GM21723 (cell line): Measurements from ENCODE around the gene MAP1B.

Experiments
- ATAC-seq: cut with Tn5 transposase; IDR thresholded peaks from one replicate; pipeline ENCODE4 v1.9.1; 2021; ENCODE audit warnings: mild to moderate bottlenecking, moderate library complexity; ENCODE audit not compliant: unreplicated experiment

MAP1B gene

GRCh38 chr5:72096602-72097188, 10.6 kb upstream of the MAP1B start:
- ATAC-seq = no peak

DNA sequence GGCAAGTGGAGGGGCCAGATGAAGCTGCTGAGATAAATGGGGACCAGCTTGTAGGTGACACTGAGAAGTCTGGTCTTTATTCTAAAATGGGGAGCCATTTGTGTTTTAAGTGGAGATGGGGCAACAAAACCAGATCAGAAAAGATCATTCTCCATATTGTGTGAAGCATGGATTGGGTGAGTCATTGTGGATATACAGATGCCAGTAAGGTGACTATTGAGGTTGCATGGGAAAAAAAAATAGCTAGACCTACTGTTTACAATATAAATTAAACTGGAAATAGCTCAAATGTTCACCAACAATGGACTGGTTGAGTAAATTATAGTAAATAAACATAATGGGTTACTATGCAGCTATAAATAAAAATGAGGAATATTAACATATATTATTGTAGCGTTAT, 5.4 kb upstream of the MAP1B start:
- no peak for ATAC-seq

DNA sequence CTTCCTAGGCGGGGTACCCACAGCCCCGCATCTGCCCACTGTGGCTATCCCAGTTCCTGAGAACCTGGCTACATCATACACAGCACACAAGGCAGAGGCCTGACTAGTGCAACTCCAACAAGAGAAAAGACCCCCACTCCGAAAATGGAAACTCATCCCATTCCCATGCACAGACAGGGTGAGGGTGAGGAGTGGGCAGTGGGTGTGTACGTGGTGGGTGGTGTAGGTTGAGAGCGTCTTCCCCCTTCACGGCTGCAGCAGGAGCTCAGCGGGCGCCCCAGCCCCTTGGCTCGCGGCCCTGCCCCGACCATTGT, 501 bp upstream of the MAP1B start:
- no peak for ATAC-seq

DNA sequence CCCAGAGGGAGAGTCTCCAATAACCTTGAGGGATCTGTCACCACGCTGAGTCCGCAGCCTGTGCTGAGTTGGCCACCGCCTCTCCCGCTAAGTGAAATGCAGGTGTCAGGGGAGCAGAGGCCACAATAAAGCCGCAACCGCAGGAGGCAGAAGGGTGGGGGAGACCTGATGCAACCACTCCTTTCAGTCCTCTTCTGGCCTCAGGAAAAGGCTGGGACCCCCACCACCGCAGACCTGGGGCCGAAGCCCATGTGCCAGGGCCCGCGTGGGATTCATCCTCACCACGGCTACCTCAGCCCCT, 576 bp downstream of the MAP1B start:
- ATAC-seq = peak; percentile 40

GRCh38 chr5:72108202-72109061, 1.2 kb downstream of the MAP1B start:
- peak; percentile 50 for ATAC-seq

GRCh38 chr5:72109062-72109411, 1.8 kb downstream of the MAP1B start:
- no peak for ATAC-seq

DNA sequence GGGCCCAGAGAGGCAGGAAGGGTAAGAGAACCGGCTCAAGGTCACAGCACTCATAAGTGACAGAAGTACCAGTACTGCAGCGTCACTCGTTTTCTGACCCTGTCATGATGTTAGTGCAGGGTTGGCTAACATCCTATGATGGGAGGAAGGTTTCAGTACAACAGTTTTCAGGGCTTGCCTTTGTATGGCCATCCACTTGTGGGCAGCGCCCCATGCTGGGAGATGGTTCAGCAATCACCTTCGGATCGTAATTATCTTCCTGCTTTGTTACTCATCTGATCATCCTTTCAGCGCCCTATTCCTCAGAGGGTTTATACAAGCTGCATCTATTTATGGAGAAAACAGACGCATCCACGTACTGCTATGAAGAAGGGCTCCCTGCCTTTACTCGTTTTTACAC, 2.4 kb downstream of the MAP1B start:
- ATAC-seq = no peak

GRCh38 chr5:72110394-72111013, 3.2 kb downstream of the MAP1B start:
- ATAC-seq = no peak

DNA sequence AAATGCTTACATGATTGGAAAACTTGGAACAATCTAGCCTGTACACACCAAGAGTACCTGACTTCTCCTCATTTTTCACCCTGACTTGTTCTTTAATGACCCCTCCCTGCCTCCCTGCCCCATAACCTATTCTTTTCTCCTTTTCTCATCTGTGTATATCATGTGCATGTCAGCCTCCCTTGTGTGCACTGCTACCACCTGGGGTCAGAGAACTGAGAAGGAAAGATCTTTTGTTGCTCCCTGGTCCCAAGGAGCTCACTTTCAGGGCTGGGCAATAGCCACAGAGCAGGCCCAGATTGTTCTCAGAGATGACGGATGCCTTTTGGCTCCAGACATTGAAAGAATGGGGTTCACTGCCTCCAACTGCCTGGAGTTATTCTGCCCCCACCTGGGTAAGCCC, 5.1 kb downstream of the MAP1B start:
- ATAC-seq = no peak

DNA sequence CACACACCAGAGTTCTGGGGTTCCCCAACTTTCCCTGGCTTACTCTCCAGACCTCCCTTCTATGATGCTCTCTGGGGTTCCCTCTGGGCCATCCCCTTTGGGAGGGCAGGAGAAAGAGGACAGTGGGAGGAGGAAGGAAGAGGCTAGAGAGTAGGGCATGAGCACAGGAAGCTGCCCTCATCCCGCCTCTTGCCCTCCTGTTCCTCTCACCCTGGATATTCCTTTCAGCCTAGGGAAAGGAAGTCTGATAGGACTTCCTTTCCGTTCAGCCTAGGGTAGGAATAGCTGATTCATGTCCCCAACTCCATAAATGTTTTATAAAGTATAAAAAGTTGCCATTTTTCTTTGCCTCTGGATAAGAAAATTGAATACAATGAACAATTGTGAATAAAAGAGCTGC, 7.4 kb downstream of the MAP1B start:
- no peak for ATAC-seq

DNA sequence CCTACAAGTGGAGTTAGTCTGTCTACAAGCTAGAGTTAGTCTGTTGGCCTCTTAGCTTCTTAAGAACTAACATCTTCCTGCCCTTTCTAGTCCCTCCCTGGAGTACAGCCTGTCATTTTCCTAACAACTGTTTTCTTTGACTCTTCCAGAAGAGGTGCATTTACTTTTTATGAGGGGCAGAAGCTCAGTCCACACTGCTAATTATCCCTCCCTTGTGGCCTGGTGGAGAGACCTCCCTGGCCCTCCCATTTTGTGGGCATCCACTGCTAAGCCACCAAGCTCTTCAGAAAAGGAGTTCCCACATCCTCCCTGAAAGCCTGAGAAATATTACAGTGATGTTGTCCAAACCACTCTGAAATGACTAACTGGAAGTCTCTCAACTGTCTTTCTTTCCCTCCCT, 8.0 kb downstream of the MAP1B start:
- ATAC-seq = no peak

DNA sequence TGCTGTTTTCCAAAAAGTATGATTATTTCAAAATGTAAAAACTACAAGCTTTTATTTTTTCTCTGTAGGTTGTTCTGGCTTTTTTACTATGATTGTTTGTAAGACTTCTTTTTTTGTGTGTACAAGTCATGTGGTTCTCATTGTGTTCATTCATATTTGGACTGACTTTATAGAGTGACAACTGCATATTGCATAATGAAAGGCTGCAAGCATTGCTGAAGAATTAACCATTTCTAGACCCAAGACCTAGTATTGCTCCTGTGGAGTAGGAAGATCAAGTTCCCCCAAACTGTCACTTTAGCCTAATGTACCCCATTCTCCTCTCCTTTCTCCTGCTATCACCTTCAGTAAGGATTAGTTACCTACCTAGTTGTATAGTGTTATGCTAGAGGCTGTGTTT, 10.0 kb downstream of the MAP1B start:
- no peak for ATAC-seq

DNA sequence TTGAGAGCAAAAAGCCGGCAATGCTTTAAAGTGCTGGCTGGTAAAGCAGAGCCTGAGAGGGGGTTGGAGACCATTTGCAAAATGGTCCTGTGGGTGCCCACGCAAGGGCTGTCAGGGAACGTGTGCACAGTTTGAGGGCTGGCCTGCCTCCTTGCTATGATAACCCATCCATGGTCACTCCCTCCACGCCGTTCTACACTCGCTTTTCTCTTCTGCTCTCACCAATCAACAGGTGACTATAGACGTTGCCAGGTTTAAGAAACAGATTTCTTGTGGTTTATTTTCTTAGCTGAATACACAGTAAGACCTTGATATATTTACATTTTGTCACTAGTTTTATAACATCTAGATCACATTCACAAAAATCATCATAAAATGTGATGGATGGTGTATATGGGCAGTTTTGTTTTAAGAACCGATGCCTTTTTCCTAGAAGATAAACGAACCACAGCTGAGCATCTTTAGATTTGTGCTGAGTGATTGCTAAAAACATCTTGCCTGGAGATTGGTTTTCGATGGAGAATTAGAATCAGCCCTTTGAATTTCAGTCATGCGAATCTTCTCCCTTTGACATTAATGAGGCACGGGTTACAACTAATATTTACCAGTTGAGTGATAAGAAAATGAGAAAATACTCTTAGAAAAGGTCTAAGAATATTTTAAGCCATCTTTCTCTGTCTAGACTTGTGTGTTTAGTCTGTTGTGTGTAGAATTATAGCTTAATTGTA, 13.9 kb downstream of the MAP1B start:
- no peak for ATAC-seq

- ATAC-seq = no peak
These were observed 14.6 kb downstream of the MAP1B start for GRCh38 chr5:72121780-72122445.

GRCh38 chr5:72122602-72123001, 15.3 kb downstream of the MAP1B start:
- ATAC-seq = no peak

DNA sequence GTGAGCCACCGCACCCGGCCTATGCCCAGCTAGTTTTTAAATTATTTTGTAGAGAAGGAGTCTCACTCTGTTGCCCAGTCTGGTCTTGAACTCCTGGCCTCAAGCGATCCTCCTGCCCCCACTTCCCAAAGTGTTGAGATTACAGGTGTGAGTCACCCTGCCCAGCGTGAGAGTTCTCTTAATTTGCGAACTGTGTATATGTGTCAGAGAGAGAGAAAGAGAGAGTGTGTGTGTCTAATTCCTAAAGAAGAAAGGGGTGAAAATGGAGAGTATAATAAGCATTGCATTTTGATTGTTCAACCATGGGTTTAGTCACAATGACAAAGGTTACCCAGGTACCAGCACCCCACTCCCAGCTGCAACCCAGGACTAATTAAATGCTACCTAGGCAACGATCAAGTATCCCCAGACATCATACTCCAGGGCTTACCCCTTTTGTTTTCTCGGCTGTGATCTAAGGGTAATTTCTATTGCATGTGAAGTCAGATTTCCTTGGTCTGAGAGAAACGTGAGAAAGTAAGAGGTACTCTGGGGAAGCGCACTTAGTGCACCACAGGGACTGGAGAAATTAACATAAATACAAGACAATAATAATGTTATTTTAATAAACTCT, 16.6 kb downstream of the MAP1B start:
- no peak for ATAC-seq

DNA sequence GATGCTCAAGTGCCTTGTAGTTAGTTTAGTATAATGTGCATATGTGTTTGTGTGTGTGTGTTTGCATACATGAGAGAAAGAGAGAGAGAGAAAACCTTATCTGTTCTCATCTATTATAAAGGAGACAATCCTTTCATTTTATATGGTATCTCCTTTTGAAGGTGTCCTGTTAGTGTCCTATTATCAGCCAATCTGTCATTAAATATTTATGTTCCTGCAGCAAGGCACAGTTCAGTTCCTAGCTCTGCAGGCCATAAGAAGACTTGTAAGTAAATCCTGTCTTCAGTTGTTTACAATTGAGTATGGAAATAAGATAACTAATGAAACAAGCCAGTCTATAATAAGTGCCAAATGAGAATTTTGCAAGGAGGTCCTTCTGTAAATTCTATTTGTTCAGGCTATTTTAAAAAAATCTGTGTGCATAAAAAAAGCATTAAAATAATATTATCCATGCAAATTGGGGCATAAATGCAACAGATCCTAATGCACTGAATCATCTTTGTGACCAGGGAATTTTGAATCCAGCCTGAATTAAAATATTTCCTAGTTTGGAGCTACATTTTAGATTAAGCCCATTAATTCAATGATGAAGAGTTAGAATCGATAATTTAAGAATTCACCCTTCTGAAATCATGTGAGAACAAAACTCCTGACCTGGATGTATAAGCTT, 18.1 kb downstream of the MAP1B start:
- ATAC-seq = no peak

GRCh38 chr5:72125941-72126620, 18.8 kb downstream of the MAP1B start:
- ATAC-seq = no peak

DNA sequence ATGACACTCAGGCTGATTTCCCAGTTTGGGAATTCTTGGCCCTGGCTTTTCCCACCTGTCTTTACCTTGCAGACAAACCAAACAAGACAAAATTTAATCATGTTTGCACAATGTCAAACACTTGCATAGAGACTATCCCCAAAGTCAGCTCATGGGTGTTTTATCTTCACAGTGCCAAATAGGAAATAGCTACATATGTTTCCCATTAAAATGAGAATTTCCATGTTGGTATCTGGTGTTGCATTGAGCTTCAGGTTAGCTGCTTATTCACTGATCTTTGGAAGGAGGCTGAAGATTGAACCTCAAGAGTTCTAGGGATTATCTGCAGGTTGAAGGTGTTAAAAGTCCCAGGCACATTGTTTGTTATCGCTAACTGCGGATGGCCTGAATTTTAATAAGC, 19.5 kb downstream of the MAP1B start:
- ATAC-seq = no peak

DNA sequence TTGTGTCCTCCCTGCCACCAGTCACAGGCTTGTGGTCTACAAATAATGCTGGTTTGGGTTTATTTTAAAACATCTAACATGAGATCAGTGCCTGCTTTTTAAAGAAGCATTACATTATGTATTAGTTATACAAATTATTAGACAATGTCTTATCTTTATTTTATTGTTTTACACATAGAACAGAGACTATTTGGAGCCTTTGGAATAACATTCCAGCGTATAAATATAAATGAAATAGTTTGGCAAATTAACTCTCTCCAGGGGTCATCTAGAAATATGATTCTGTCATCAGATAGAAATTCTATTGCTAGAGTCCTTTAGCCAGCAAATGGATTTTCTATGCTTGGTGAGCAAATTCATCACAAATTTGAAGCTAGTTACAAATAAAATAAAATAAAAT, 22.4 kb downstream of the MAP1B start:
- no peak for ATAC-seq
